ENCODE measurements around the gene SUSD4. TPM values are rescaled to one million over a fixed set of nuclear protein-coding genes. Genes with fewer than 3 reads are reported as not detected.

The SUSD4 gene
- polyA plus RNA-seq, 1 donor, result 2.1 TPM

DNA sequence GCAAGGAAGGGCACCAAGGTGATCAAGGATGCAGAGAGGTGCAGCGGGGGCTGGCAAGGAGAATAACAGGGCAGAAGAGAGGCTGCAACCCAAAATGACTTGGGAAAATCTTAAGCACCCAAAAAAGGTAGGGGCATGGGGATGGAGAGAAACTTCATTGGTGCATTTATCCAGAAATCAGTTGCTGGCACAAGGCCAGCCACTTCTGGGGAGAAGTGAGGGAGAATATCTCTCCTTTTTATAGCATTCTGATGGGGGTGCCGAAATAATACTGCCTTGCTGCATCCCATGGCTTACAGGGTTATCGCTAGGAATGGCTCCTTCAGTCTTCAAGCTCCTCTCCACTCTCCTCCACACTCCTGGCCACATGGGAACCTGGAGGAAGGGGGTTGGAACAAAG, 47.9 kb downstream of the SUSD4 start:
- 100% methylated on average over 1 of the region's 3 CpGs for WGBS (ENCODE audit: insufficient coverage, low lambda C conversion rate)
- H3K9me3 ChIP-seq (ENCODE audit: control insufficient read depth, low read depth, low read length), result no peaks in the 10 kb centered on the region
- H3K36me3 ChIP-seq (ENCODE audit: control insufficient read depth, insufficient read depth, low read length), result no peaks in the 10 kb centered on the region
- no peak overlapping the region for H3K27ac ChIP-seq (ENCODE audit: low read length)
- peaks cover 2% of the 10 kb centered on the region for H3K27me3 ChIP-seq (ENCODE audit: control insufficient read depth, insufficient read depth, low read length)
- DNase-seq, result no peak
- H3K4me1 ChIP-seq (ENCODE audit: control insufficient read depth, insufficient read depth, low read length), result no peaks in the 10 kb centered on the region
- no peak overlapping the region for H3K4me3 ChIP-seq (ENCODE audit: low read length)

GRCh38 chr1:223315665-223316064, 48.3 kb downstream of the SUSD4 start:
- no CpG with 5 or more reads among the region's 2 CpGs for WGBS (ENCODE audit: insufficient coverage, low lambda C conversion rate)

DNA sequence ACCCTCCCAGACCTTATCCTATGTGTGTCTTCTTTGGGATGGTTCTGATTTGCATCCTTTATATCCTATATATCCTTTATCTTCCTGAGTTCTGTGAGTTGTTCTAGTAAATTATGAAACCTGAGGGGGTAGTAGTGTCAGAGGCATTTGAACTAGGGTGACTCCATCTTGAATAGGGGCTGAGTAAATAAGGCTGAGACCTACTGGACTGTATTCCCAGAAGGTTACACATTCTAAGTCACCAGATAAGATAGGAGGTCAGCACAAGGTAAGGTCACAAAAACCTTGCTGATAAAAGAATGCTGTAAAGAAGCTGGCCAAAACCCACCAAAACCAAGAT, 50.6 kb downstream of the SUSD4 start:
- Histone ChIP-seq H3K27ac (ENCODE audit: low read length) (no peak overlapping the region), H3K36me3 (ENCODE audit: control insufficient read depth, insufficient read depth, low read length) (no peaks in the 10 kb centered on the region), H3K4me3 (ENCODE audit: low read length) (no peak overlapping the region), H3K27me3 (ENCODE audit: control insufficient read depth, insufficient read depth, low read length) (no peaks in the 10 kb centered on the region), H3K9me3 (ENCODE audit: control insufficient read depth, low read depth, low read length) (no peaks in the 10 kb centered on the region), H3K4me1 (ENCODE audit: control insufficient read depth, insufficient read depth, low read length) (no peaks in the 10 kb centered on the region)
- DNase-seq, result no peak

More at GRCh38 chr1:223315665-223316064, 48.3 kb downstream of the SUSD4 start:
- Histone ChIP-seq H3K4me3 (ENCODE audit: low read length) (no peak overlapping the region), H3K27ac (ENCODE audit: low read length) (no peak overlapping the region), H3K27me3 (ENCODE audit: control insufficient read depth, insufficient read depth, low read length) (peaks cover 2% of the 10 kb centered on the region), H3K36me3 (ENCODE audit: control insufficient read depth, insufficient read depth, low read length) (no peaks in the 10 kb centered on the region), H3K9me3 (ENCODE audit: control insufficient read depth, low read depth, low read length) (no peaks in the 10 kb centered on the region), H3K4me1 (ENCODE audit: control insufficient read depth, insufficient read depth, low read length) (no peaks in the 10 kb centered on the region)
- DNase-seq, result no peak

- 100% methylated on average over 1 of the region's 5 CpGs for WGBS (ENCODE audit: insufficient coverage, low lambda C conversion rate)
- no peak overlapping the region for H3K27ac ChIP-seq (ENCODE audit: low read length)
Observed at GRCh38 chr1:223312705-223313414, 51.1 kb downstream of the SUSD4 start.

DNA sequence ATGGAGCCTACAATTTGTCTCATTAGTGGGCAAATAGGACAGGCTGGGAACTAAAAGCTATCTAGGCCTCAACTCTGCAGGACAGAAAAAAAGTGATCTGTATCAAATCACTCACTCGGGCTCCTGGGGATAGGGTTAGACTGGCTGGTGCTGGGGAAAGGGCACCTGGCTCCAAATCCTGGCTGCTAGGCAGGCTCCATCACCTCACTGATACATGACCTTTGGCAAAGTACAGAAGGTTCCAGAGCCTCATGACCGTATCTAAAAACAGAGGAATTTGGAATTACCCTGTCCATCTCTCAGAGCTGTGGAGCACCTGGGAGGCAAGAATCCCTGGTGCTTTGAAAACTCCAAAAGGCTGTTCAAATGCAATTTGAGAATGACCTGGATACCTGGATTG, 51.7 kb downstream of the SUSD4 start:
- H3K4me1 ChIP-seq (ENCODE audit: control insufficient read depth, insufficient read depth, low read length), result no peaks in the 10 kb centered on the region
- H3K27me3 ChIP-seq (ENCODE audit: control insufficient read depth, insufficient read depth, low read length), result no peaks in the 10 kb centered on the region
- no CpG with 5 or more reads among the region's 2 CpGs for WGBS (ENCODE audit: insufficient coverage, low lambda C conversion rate)
- no peaks in the 10 kb centered on the region for H3K9me3 ChIP-seq (ENCODE audit: control insufficient read depth, low read depth, low read length)
- H3K4me3 ChIP-seq (ENCODE audit: low read length), result no peak overlapping the region
- H3K36me3 ChIP-seq (ENCODE audit: control insufficient read depth, insufficient read depth, low read length), result no peaks in the 10 kb centered on the region
- no peak for DNase-seq
- H3K27ac ChIP-seq (ENCODE audit: low read length), result no peak overlapping the region

More at GRCh38 chr1:223312705-223313414, 51.1 kb downstream of the SUSD4 start:
- DNase-seq, result no peak
- H3K36me3 ChIP-seq (ENCODE audit: control insufficient read depth, insufficient read depth, low read length), result no peaks in the 10 kb centered on the region
- no peak overlapping the region for H3K4me3 ChIP-seq (ENCODE audit: low read length)
- H3K4me1 ChIP-seq (ENCODE audit: control insufficient read depth, insufficient read depth, low read length), result no peaks in the 10 kb centered on the region
- no peaks in the 10 kb centered on the region for H3K9me3 ChIP-seq (ENCODE audit: control insufficient read depth, low read depth, low read length)
- H3K27me3 ChIP-seq (ENCODE audit: control insufficient read depth, insufficient read depth, low read length), result no peaks in the 10 kb centered on the region

GRCh38 chr1:223311826-223312225, 52.1 kb downstream of the SUSD4 start:
- Histone ChIP-seq H3K27me3 (ENCODE audit: control insufficient read depth, insufficient read depth, low read length) (no peaks in the 10 kb centered on the region), H3K36me3 (ENCODE audit: control insufficient read depth, insufficient read depth, low read length) (no peaks in the 10 kb centered on the region), H3K27ac (ENCODE audit: low read length) (no peak overlapping the region), H3K4me3 (ENCODE audit: low read length) (no peak overlapping the region), H3K4me1 (ENCODE audit: control insufficient read depth, insufficient read depth, low read length) (no peaks in the 10 kb centered on the region), H3K9me3 (ENCODE audit: control insufficient read depth, low read depth, low read length) (no peaks in the 10 kb centered on the region)
- DNase-seq, result no peak
- WGBS (ENCODE audit: insufficient coverage, low lambda C conversion rate), result 93% methylated on average over 2 of the region's 3 CpGs

GRCh38 chr1:223308136-223308535, 55.8 kb downstream of the SUSD4 start:
- no peak for DNase-seq
- H3K27ac ChIP-seq (ENCODE audit: low read length), result no peak overlapping the region
- H3K27me3 ChIP-seq (ENCODE audit: control insufficient read depth, insufficient read depth, low read length), result no peaks in the 10 kb centered on the region
- H3K4me1 ChIP-seq (ENCODE audit: control insufficient read depth, insufficient read depth, low read length), result no peaks in the 10 kb centered on the region
- no CpG with 5 or more reads among the region's 2 CpGs for WGBS (ENCODE audit: insufficient coverage, low lambda C conversion rate)
- H3K9me3 ChIP-seq (ENCODE audit: control insufficient read depth, low read depth, low read length), result no peaks in the 10 kb centered on the region
- no peak overlapping the region for H3K4me3 ChIP-seq (ENCODE audit: low read length)
- no peaks in the 10 kb centered on the region for H3K36me3 ChIP-seq (ENCODE audit: control insufficient read depth, insufficient read depth, low read length)

GRCh38 chr1:223307544-223307943, 56.4 kb downstream of the SUSD4 start:
- WGBS (ENCODE audit: insufficient coverage, low lambda C conversion rate), result 100% methylated on average over 1 of the region's 5 CpGs

GRCh38 chr1:223304931-223305330, 59.0 kb downstream of the SUSD4 start:
- H3K27me3 ChIP-seq (ENCODE audit: control insufficient read depth, insufficient read depth, low read length), result no peaks in the 10 kb centered on the region
- H3K27ac ChIP-seq (ENCODE audit: low read length), result no peak overlapping the region
- no CpG with 5 or more reads among the region's 1 CpG for WGBS (ENCODE audit: insufficient coverage, low lambda C conversion rate)
- peaks cover 3% of the 10 kb centered on the region for H3K9me3 ChIP-seq (ENCODE audit: control insufficient read depth, low read depth, low read length)
- DNase-seq, result no peak
- no peaks in the 10 kb centered on the region for H3K4me1 ChIP-seq (ENCODE audit: control insufficient read depth, insufficient read depth, low read length)
- H3K4me3 ChIP-seq (ENCODE audit: low read length), result no peak overlapping the region
- H3K36me3 ChIP-seq (ENCODE audit: control insufficient read depth, insufficient read depth, low read length), result no peaks in the 10 kb centered on the region

More at GRCh38 chr1:223307544-223307943, 56.4 kb downstream of the SUSD4 start:
- Histone ChIP-seq H3K4me1 (ENCODE audit: control insufficient read depth, insufficient read depth, low read length) (no peaks in the 10 kb centered on the region), H3K27me3 (ENCODE audit: control insufficient read depth, insufficient read depth, low read length) (no peaks in the 10 kb centered on the region), H3K27ac (ENCODE audit: low read length) (no peak overlapping the region), H3K4me3 (ENCODE audit: low read length) (no peak overlapping the region), H3K9me3 (ENCODE audit: control insufficient read depth, low read depth, low read length) (peaks cover 3% of the 10 kb centered on the region), H3K36me3 (ENCODE audit: control insufficient read depth, insufficient read depth, low read length) (no peaks in the 10 kb centered on the region)
- no peak for DNase-seq

GRCh38 chr1:223301371-223301770, 62.6 kb downstream of the SUSD4 start:
- no peaks in the 10 kb centered on the region for H3K4me1 ChIP-seq (ENCODE audit: control insufficient read depth, insufficient read depth, low read length)
- no CpG with 5 or more reads among the region's 2 CpGs for WGBS (ENCODE audit: insufficient coverage, low lambda C conversion rate)
- H3K27ac ChIP-seq (ENCODE audit: low read length), result no peak overlapping the region
- no peaks in the 10 kb centered on the region for H3K36me3 ChIP-seq (ENCODE audit: control insufficient read depth, insufficient read depth, low read length)
- peaks cover 3% of the 10 kb centered on the region for H3K9me3 ChIP-seq (ENCODE audit: control insufficient read depth, low read depth, low read length)
- H3K27me3 ChIP-seq (ENCODE audit: control insufficient read depth, insufficient read depth, low read length), result no peaks in the 10 kb centered on the region
- DNase-seq, result no peak
- H3K4me3 ChIP-seq (ENCODE audit: low read length), result no peak overlapping the region

- no peak for DNase-seq
Observed at GRCh38 chr1:223299553-223299952, 64.4 kb downstream of the SUSD4 start.

More at GRCh38 chr1:223299553-223299952, 64.4 kb downstream of the SUSD4 start:
- Histone ChIP-seq H3K36me3 (ENCODE audit: control insufficient read depth, insufficient read depth, low read length) (no peaks in the 10 kb centered on the region), H3K4me3 (ENCODE audit: low read length) (no peak overlapping the region), H3K27me3 (ENCODE audit: control insufficient read depth, insufficient read depth, low read length) (no peaks in the 10 kb centered on the region), H3K27ac (ENCODE audit: low read length) (no peak overlapping the region), H3K4me1 (ENCODE audit: control insufficient read depth, insufficient read depth, low read length) (no peaks in the 10 kb centered on the region), H3K9me3 (ENCODE audit: control insufficient read depth, low read depth, low read length) (peaks cover 3% of the 10 kb centered on the region)
- no CpG with 5 or more reads among the region's 1 CpG for WGBS (ENCODE audit: insufficient coverage, low lambda C conversion rate)
